NOMO-1 (cell line): ENCODE results near the gene PACSIN3.

ENCODE experiments used
- DNase-seq, 2 experiments: peaks; one replicate each; lab custom pipeline; 2025; ENCODE audit not compliant: unreplicated experiment in 2 of 2; lab: John Stamatoyannopoulos, UW

PACSIN3 gene

DNA sequence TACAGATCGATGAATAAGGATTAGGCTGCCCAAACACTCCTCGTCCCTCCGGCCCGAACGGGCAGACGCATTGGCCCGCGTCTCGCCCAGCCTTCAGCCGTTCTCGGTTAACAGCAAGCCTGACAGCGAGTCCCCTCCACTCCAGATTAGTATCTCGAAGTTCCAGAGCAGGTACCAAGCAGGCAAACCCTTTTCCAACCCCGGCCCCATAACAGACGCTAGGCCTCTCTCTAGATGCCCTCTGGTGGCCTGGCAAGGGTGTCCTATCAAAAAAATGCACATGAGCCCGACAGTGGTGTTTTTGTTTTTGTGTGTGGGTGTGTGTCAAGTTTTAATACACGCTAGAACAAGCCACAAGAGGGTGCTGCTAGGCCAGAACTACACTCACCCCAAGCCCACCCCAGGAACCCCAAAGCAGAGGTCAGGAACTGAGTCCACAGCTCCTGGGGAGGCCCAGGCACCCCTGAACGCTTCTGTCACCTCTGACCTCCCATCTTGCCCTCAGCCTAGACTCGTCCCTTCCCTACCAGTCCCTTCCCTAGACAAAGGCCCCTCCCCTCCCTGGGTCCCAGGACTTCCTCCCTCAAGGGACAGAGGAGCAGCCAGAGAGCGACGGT lies 8.9 kb downstream of the PACSIN3 start:
- peak; percentile 74 to 87 for DNase-seq

DNA sequence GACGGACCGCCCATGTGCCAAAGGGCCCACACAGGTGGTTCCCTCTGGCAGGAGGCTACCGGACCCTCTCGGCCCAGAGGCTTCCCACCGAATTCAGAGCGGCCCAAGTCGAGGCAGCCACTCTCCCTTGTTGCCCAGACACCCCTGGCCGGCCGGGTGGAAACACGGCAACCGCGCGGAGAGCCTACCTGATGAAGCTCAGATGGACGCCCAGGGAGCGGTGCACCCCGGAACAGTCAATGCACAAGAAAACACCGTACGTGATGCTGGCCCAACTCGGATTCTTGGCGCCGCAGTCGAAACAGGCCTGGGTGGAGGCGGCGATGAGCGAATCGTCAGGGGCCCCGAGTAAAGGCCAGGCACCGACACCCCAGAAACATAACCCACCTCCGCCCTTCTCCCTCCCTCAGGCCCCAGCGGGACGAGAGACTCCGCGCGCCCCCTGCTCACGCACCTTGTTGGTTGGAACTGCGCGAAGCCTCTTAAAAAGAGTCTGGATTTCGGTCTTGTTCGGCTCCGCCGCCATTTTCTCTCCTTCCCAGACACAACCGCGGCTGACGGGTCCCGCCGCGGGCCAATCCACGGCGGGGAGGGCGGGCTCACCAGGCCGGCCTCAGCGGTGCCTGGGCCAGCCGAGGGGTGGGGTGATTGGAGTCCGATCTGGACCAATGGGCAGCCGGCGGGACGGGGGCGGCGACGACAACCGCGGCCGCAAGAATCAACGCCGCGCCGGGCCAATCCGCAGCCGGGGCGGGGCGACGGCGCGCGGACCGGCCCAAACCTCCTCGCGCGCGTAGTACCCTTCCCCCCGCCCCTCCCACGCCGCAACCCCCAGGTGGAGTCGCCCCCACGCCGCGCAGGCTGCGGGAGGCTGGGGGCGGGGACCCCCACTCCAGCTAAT lies 9.7 kb downstream of the PACSIN3 start, which contains the start of gene ARFGAP2:
TSS of gene ARFGAP2 (minus strand) at position 552 of the 901 bp plus-strand sequence. CDS start at position 526, 26 bp downstream.
- peak; percentile 93 to 98 for DNase-seq

DNA sequence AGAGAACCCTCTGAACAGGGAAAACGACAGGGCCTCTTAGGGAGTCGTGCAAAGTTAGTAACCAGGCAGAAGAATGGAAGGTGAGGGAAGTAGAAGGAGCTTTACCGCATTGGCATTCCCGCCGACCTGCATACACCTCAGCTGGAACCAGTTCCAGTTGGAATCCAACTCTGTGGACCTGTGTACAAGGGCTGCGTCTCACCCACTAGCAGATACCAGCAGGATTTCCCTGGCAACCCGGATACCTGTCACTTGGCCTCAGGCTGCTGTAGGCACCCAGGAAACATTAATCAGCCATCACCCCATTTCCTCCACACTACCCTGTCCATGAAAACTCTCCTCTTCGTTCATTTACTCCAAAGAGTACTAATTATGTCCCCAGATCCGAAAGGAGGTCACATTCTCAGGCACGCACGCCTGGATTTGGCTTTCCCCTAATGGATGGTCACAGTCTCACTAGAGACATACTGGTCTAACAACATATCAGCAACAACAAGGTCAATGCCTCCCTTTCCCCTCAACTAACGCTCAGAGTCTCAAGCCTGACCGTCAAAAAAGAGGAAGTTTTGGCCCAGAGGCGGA lies 10.4 kb downstream of the PACSIN3 start:
- DNase-seq = peak; percentile 65 to 76

GRCh38 chr11:47172740-47173336 lies 13.4 kb downstream of the PACSIN3 start:
- no peak for DNase-seq

GRCh38 chr11:47171856-47172255 lies 14.4 kb downstream of the PACSIN3 start:
- DNase-seq = no peak

GRCh38 chr11:47171061-47171838 lies 15.0 kb downstream of the PACSIN3 start:
- no peak for DNase-seq

DNA sequence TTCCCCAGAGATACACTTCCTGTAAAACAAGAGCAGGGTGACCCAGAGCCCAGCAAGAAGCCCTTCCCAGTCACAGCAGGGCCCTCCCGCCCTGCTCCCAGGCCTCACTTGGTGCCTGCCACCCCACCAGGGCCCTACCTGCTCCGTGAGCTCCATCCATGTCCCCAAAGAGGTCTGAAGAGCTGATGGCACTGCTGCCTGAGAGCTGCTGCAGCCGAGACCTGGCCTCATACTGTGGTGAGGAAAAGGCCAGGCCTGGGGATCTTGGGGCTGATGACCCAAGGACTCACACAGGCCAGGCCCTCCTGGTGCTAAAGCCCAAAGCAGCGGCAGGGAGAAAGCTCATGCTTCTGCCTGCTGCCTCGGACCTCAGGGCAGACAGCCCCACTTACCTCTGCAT lies 19.9 kb downstream of the PACSIN3 start:
- DNase-seq = no peak

GRCh38 chr11:47165253-47165840 lies 20.9 kb downstream of the PACSIN3 start:
- DNase-seq = no peak

GRCh38 chr11:47164321-47164720 lies 21.9 kb downstream of the PACSIN3 start:
- no peak for DNase-seq

GRCh38 chr11:47163898-47164297 lies 22.3 kb downstream of the PACSIN3 start:
- DNase-seq = no peak

DNA sequence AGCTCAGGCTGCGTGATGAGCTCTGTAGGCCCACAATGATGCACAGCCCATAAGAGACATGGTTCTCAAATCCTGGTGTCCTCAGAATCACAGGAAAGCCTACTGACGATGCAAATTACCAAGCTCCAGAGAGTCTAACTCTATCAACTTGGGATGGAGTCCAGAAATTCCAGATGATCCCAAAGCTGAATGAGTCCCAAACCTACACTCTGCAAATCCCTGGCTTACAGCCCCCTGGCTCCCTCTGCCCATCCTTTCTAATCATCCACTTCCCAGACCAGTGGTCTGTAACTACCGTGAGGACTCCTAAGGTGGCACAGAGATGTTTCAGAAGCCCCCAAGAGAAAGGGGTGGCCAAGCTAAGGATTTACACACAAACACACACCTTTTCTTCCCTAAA lies 23.0 kb downstream of the PACSIN3 start:
- DNase-seq = no peak

DNA sequence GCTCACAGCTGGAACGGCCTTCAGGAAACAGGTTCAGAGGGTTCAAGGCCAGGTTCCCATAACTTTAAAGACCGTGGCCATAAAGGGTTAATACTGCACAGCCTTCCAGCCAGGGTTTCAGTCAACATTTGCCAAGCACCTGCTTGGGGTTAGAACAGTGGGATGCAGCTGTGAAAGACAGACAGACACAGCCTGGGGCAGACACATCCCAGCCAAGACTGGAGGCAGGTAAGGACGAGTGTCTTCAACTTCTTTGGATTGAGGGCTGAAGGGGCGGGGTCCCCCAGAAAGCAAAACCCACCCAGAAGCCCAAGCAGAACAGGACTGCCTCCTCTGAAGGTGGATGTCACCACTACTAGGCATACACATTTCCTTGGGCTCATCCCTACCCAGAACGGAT lies 23.8 kb downstream of the PACSIN3 start:
- DNase-seq = no peak

- no peak for DNase-seq
Observed at GRCh38 chr11:47161890-47162289, 24.3 kb downstream of the PACSIN3 start.

DNA sequence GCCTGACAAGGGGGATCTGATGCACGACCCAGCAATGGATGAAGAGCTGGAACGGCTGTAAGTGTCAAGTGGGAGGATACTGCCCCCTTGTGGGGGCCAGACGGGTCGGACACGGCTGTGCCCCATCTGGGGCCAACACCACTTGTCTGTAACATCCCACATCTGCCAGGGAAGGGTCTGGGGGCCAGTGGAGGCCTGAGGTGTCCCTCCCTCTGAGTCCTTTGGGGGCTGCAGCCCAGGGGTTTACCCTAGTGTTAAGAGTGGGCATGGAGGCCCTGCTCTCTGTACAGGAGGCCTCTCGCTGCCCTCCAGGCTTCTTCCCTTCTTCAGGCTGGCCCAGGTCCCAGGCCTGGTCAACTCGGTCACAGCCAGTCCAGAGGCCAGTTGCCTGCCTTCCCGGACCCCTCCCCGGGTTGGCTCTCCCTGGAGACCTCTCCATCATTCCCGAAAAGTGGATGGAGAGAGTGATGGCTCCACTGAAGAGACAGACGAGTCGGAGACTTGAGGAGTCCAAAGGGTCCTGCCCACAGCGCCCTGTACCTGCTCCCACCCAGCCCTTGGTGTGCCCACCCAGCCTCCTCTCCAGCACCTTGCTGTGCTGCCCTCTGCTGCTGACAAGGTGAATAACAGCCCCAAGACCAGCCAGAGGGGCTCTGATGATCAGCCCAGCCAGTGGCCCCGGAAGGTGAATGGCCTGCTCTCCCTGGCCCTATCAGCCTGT lies 24.9 kb downstream of the PACSIN3 start:
- DNase-seq = peak; percentile 34 to 58

- DNase-seq = no peak
Observed at GRCh38 chr11:47160753-47161133, 25.5 kb downstream of the PACSIN3 start.

GRCh38 chr11:47158242-47158641 lies 28.0 kb downstream of the PACSIN3 start:
- DNase-seq = no peak

DNA sequence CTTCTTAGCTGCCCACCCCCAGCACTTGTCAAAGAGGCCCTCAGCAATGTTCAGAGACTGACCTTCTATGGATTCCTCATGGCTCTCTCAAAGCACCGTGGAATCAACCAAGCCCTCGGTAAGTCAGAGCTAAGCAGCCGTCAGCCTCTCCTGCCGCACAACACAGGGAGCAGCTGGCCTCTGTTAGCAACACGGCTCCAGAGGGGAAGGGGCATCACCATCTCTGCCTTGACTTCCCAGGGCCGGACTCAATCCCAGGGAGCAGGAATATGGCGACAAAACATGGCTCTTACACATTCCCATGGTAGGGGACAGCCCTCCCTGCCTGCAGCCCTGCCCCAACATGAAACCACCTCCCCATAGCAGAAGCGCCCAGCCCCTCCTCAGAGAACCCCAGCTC lies 28.4 kb downstream of the PACSIN3 start:
- no peak for DNase-seq

DNA sequence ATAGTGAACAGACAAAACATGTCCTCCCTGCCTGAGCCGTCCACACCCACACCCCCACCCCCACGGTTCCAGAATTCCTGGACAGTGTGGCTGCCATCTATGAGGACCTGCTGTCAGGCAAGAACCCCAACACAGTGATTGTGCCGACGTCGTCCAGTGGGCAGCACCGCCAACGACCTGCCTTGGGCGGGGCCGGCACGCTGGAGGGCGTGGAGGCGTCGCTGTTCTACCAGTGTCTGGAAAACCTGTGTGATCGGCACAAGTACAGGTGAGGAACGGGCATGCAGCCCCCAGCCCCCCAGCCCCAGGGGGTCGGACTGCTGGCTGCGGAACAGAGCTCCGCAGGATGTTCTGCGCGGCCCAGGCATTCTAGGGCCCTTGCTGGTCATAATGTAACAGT lies 29.3 kb downstream of the PACSIN3 start:
- no peak for DNase-seq

DNA sequence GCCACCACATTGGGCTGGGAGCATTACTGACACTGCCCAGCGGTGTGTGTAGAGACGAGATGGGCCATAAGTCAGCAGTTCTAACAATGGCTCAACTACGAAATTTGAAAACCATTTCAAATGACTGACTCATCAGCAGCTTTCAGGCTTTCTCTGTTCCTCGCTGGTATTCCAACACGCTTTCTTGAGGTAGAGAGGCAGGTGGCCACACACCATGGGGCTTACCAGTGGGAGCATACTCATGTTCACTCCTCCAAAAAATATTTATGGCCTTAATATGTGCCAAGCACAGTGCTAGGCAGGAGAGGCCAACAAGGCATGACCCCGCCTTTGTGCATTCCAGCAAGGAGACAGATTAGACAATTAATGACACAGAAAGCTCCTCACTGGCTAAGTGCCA lies 29.9 kb downstream of the PACSIN3 start:
- no peak for DNase-seq

GRCh38 chr11:47155879-47156278 lies 30.4 kb downstream of the PACSIN3 start:
- DNase-seq = no peak
